ENCODE results near the gene MSMP.

GRCh38 chr9:35790385-35791296, 36.6 kb upstream of the MSMP start:
- no peak for TF ChIP-seq POLR2A (IDR thresholded peaks at IDR 0.05; ENCODE audit: low read depth)
- peak; percentile 83 to 91 (median 85) for TF ChIP-seq CTCF (IDR thresholded peaks at IDR 0.05)

All from esophagus muscularis mucosa (tissue), 3 donors.